H1 (cell line): ENCODE results near the gene AATK. TPM values are rescaled to one million over a fixed set of nuclear protein-coding genes. Genes with fewer than 3 reads are reported as not detected.

Source experiments
- CTCF ChIA-PET: fragments of 300-600 bp; sonication (Branson Sonifier 250); formaldehyde crosslinking; loops from one replicate; lab custom pipeline; 2021; ENCODE audit not compliant: partially characterized antibody; lab: Charles Lee
- POLR2A ChIA-PET: fragments of 300-600 bp; sonication (Branson Sonifier 250); formaldehyde crosslinking; loops from one replicate; lab custom pipeline; 2021; ENCODE audit warnings: inconsistent platforms; ENCODE audit not compliant: partially characterized antibody; lab: Charles Lee
- DNase-seq, 2 experiments: peaks; one replicate each; pipeline versions ENCODE4 v3.0.0 to v3.0.0-alpha.2; 2010 to 2022; ENCODE audit warnings: low spot score in 2 of 2, low read depth in 1 of 2, mixed read lengths in 1 of 2
- FAIRE-seq: peaks from 2 replicates; lab custom pipeline; 2011; peaks lifted over from hg19 to GRCh38; lab: Jason Lieb, UNC
- H2AFZ ChIP-seq: 2 replicates; pipeline ENCODE4 v1.8.1; 2012; ENCODE audit warnings: low read length, inconsistent platforms
- H2AK5ac ChIP-seq: 2 replicates; pipeline ENCODE4 v1.6.1; 2013; ENCODE audit warnings: low read depth, low read length
- H2BK120ac ChIP-seq: replicated peaks from 2 replicates; pipeline ENCODE3; 2013; ENCODE audit warnings: low read depth, low read length, inconsistent platforms
- H2BK12ac ChIP-seq: 2 replicates; pipeline ENCODE4 v1.6.1; 2013; ENCODE audit warnings: low read depth, low read length
- H2BK15ac ChIP-seq: 2 replicates; pipeline ENCODE4 v1.6.1; 2013; ENCODE audit warnings: low read length
- H2BK20ac ChIP-seq: 2 replicates; pipeline ENCODE4 v1.6.1; 2013; ENCODE audit warnings: low read length
- H2BK5ac ChIP-seq: 2 replicates; pipeline ENCODE4 v1.6.1; 2013; ENCODE audit warnings: low read depth, low read length
- H3K14ac ChIP-seq: 2 replicates; pipeline ENCODE4 v1.6.1; 2013; ENCODE audit warnings: inconsistent platforms; ENCODE audit not compliant: insufficient read length
- H3K18ac ChIP-seq: 2 replicates; pipeline ENCODE4 v1.6.1; 2013; ENCODE audit warnings: low read length; ENCODE audit errors: extremely low read depth
- H3K23ac ChIP-seq: 2 replicates; pipeline ENCODE4 v1.6.1; 2013; ENCODE audit warnings: inconsistent platforms; ENCODE audit not compliant: insufficient read length
- H3K23me2 ChIP-seq: 2 replicates; pipeline ENCODE4 v1.6.1; 2013; ENCODE audit warnings: low read depth, low read length
- H3K27ac ChIP-seq: 2 replicates; pipeline ENCODE4 v1.6.1; 2011; ENCODE audit warnings: low read depth, low read length, inconsistent platforms
- H3K27me3 ChIP-seq, 4 experiments: replicated peaks in 1 of 4; 1 replicate in 1 of 4; 2 replicates in 3 of 4; pipeline versions ENCODE4 v1.6.1 to v1.8.1; 2011 to 2013; ENCODE audit warnings: low read length in 3 of 4, mild to moderate bottlenecking in 3 of 4, inconsistent platforms in 2 of 4, mixed read lengths in 2 of 4, moderate library complexity in 1 of 4; ENCODE audit not compliant: control insufficient read depth in 3 of 4, insufficient read depth in 3 of 4; ENCODE audit errors: extremely low read depth in 1 of 4
- H3K36me3 ChIP-seq, 4 experiments: 2 replicates each; pipeline versions ENCODE4 v1.6.1 to v1.8.1; 2011 to 2013; ENCODE audit warnings: mild to moderate bottlenecking in 4 of 4, low read length in 3 of 4, moderate library complexity in 2 of 4, control low read depth in 1 of 4, inconsistent platforms in 1 of 4; ENCODE audit not compliant: insufficient read depth in 4 of 4, control insufficient read depth in 2 of 4
- H3K4ac ChIP-seq: replicated peaks from 2 replicates; pipeline ENCODE3; 2013; ENCODE audit warnings: low read length, low read depth, mixed read lengths, inconsistent platforms; ENCODE audit not compliant: insufficient read length
- H3K4me1 ChIP-seq, 4 experiments: replicated peaks in 1 of 4; 1 replicate in 1 of 4; 2 replicates in 3 of 4; pipeline versions ENCODE4 v1.6.1 to v1.8.1; 2011 to 2013; ENCODE audit warnings: low read length in 3 of 4, inconsistent platforms in 2 of 4, mixed read lengths in 1 of 4; ENCODE audit not compliant: insufficient read depth in 4 of 4, control insufficient read depth in 3 of 4
- H3K4me2 ChIP-seq, 2 experiments: 2 replicates each; pipeline versions ENCODE4 v1.6.1 to v1.8.1; 2011 to 2013; ENCODE audit warnings: low read depth in 2 of 2, low read length in 2 of 2, control low read depth in 1 of 2, inconsistent platforms in 1 of 2, mild to moderate bottlenecking in 1 of 2; ENCODE audit not compliant: insufficient read depth in 1 of 2
- H3K4me3 ChIP-seq, 4 experiments: fragments of 200-600, 300-600 bp in 1 of 4; sonication (generic), shearing (Covaris generic), sonication (Bioruptor Twin) in 1 of 4; 2 replicates each; pipeline versions ENCODE4 v1.5.1 to v1.8.1; 2011 to 2016; ENCODE audit warnings: low read length in 4 of 4, low read depth in 3 of 4, control low read depth in 2 of 4, inconsistent platforms in 2 of 4, mild to moderate bottlenecking in 2 of 4, mixed read lengths in 1 of 4, moderate library complexity in 1 of 4; ENCODE audit not compliant: insufficient read depth in 2 of 4; ENCODE audit errors: extremely low read depth in 1 of 4
- H3K56ac ChIP-seq: replicated peaks from 2 replicates; pipeline ENCODE3; 2013; ENCODE audit warnings: low read depth, mild to moderate bottlenecking, mixed read lengths, low read length, inconsistent platforms; ENCODE audit not compliant: insufficient read length
- H3K79me1 ChIP-seq: 2 replicates; pipeline ENCODE4 v1.6.1; 2013; ENCODE audit warnings: low read depth, low read length, control low read depth
- H3K79me2 ChIP-seq, 2 experiments: 2 replicates each; pipeline versions ENCODE4 v1.6.1 to v1.8.1; 2012 to 2013; ENCODE audit warnings: low read length in 2 of 2, mild to moderate bottlenecking in 2 of 2, inconsistent platforms in 1 of 2; ENCODE audit not compliant: insufficient read depth in 2 of 2, control insufficient read depth in 1 of 2
- H3K9ac ChIP-seq, 4 experiments: replicated peaks in 1 of 4; 1 replicate in 1 of 4; 2 replicates in 3 of 4; pipeline versions ENCODE4 v1.6.1 to v1.8.1; 2011 to 2013; ENCODE audit warnings: low read depth in 3 of 4, low read length in 3 of 4, control low read depth in 2 of 4, mild to moderate bottlenecking in 2 of 4, moderate library complexity in 2 of 4, inconsistent platforms in 1 of 4; ENCODE audit errors: extremely low read depth in 1 of 4
- H3K9me3 ChIP-seq, 2 experiments: 2 replicates each; pipeline versions ENCODE4 v1.6.1 to v1.8.1; 2012 to 2013; ENCODE audit warnings: mild to moderate bottlenecking in 2 of 2, moderate library complexity in 2 of 2, control low read depth in 1 of 2, inconsistent platforms in 1 of 2, low read depth in 1 of 2, low read length in 1 of 2, mixed read lengths in 1 of 2; ENCODE audit not compliant: insufficient read depth in 2 of 2
- H4K20me1 ChIP-seq, 2 experiments: replicated peaks in 1 of 2; 2 replicates each; pipeline versions ENCODE3 to v1.8.1; 2011 to 2013; ENCODE audit warnings: inconsistent platforms in 2 of 2, low read length in 2 of 2, mild to moderate bottlenecking in 1 of 2; ENCODE audit not compliant: insufficient read depth in 2 of 2, control insufficient read depth in 1 of 2
- H4K5ac ChIP-seq: 2 replicates; pipeline ENCODE4 v1.6.1; 2013; ENCODE audit warnings: low read length, low read depth, mixed read lengths, inconsistent platforms; ENCODE audit not compliant: insufficient read length
- H4K8ac ChIP-seq: 2 replicates; pipeline ENCODE4 v1.8.0; 2013; ENCODE audit warnings: mild to moderate bottlenecking, moderate library complexity, low read length, inconsistent platforms; ENCODE audit not compliant: insufficient read depth; ENCODE audit errors: extremely low read depth
- H4K91ac ChIP-seq: replicated peaks from 2 replicates; pipeline ENCODE3; 2013; ENCODE audit warnings: low read length, mixed read lengths, inconsistent platforms; ENCODE audit not compliant: insufficient read length
- CTCF ChIP-seq, 3 experiments: IDR thresholded peaks; 1 replicate in 2 of 3; 2 replicates in 1 of 3; pipeline versions ENCODE4 v1.5.1 to v1.6.1; 2011; ENCODE audit warnings: low read length in 3 of 3, mild to moderate bottlenecking in 3 of 3, inconsistent platforms in 2 of 3, low read depth in 1 of 3, moderate library complexity in 1 of 3; ENCODE audit not compliant: insufficient read depth in 1 of 3; ENCODE audit errors: control extremely low read depth in 1 of 3
- EP300 ChIP-seq, 2 experiments: IDR thresholded peaks; 1 replicate in 1 of 2; 2 replicates in 1 of 2; pipeline ENCODE4 v1.6.1; 2011 to 2012; ENCODE audit warnings: low read depth in 2 of 2, low read length in 2 of 2, mild to moderate bottlenecking in 2 of 2, borderline replicate concordance in 1 of 2, inconsistent platforms in 1 of 2, moderate library complexity in 1 of 2
- MAX ChIP-seq: IDR thresholded peaks from 2 replicates; pipeline ENCODE4 v1.6.1; 2012; ENCODE audit warnings: inconsistent platforms
- NANOG ChIP-seq: IDR thresholded peaks from 2 replicates; pipeline ENCODE4 v1.6.1; 2011; ENCODE audit warnings: low read length, low read depth, mild to moderate bottlenecking, inconsistent platforms; ENCODE audit not compliant: insufficient read depth, poor library complexity, severe bottlenecking
- SIN3A ChIP-seq, 2 experiments: IDR thresholded peaks in 1 of 2; conservative IDR thresholded peaks in 1 of 2; 2 replicates each; pipeline ENCODE4 v1.6.1; 2011 to 2012; ENCODE audit warnings: low read length in 2 of 2, improper control_type of control experiment in 1 of 2, low read depth in 1 of 2, mild to moderate bottlenecking in 1 of 2
- YY1 ChIP-seq: IDR thresholded peaks from 2 replicates; pipeline ENCODE4 v1.6.1; 2011; ENCODE audit warnings: low read depth, mild to moderate bottlenecking, low read length
- WGBS, 2 experiments: shearing (Covaris generic) in 1 of 2; methylation state at CpG; one replicate each; pipeline versions ENCODE4 v1.1.6 to v1.1.7; 2013 to 2015; ENCODE audit warnings: low lambda C conversion rate in 2 of 2, mixed read lengths in 2 of 2, inconsistent platforms in 1 of 2, low coverage in 1 of 2, missing lambda C conversion rate in 1 of 2; ENCODE audit not compliant: insufficient replicate concordance in 2 of 2, insufficient coverage in 1 of 2, insufficient read length in 1 of 2; ENCODE audit errors: extremely low coverage in 1 of 2, missing lambda C conversion rate in 1 of 2; 5-methylcytosine and 5-hydroxymethylcytosine counted together
- polyA plus RNA-seq, 7 experiments: library from polyadenylated mRNA; depleted of rRNA in 3 of 7; stranded (reverse) in 5 of 7; unstranded in 2 of 7; fragments of >200 nt in 5 of 7; fragments of 200-250 nt in 2 of 7; gene quantifications; 1 replicate in 5 of 7; 2 replicates in 1 of 7; 4 replicates in 1 of 7; pipeline versions ENCODE4 v1.2.1 to v1.2.3, GENCODE V29; 2011 to 2013; ENCODE audit warnings: missing spikeins in 2 of 7, mixed read lengths in 2 of 7
- total RNA-seq: library from RNA; stranded (reverse); fragmentation: NEBNext Ultra II Directional; extraction: Animal tissue kit (Norgen Biotek cat#: 25700); gene quantifications from 2 replicates; pipeline ENCODE4 v1.2.1, GENCODE V29; 2021
- TF ChIP-seq, protein P1 (sequence below): IDR thresholded peaks from 2 replicates; pipeline ENCODE4 v1.6.1; 2011; ENCODE audit warnings: low read depth, mild to moderate bottlenecking, low read length; ENCODE audit not compliant: insufficient read depth

Gene AATK
- total and polyA plus RNA-seq, 2 of the 8 experiments (the other 6 are each of a cell fraction or from before 2014, with no cell fraction given): 1.7 to 3.5 TPM

GRCh38 chr17:81101614-81102306, 64.3 kb downstream of the AATK start:
- Histone ChIP-seq H2AK5ac (no peak overlapping the region), H3K4me3 (no peak overlapping the region), H3K36me3 (no peaks in the 10 kb centered on the region), H4K5ac (no peak overlapping the region), H3K79me1 (no peaks in the 10 kb centered on the region), H3K9me3 (no peaks in the 10 kb centered on the region), H3K4me2 (no peak overlapping the region), H3K56ac (no peak overlapping the region), H3K27ac (no peak overlapping the region), H4K91ac (no peak overlapping the region), H3K23ac (no peak overlapping the region), H2BK5ac (no peak overlapping the region), H3K4ac (no peak overlapping the region), H4K20me1 (peaks cover 0 to 2% of the 10 kb centered on the region in 2 experiments), H3K4me1 (peaks cover 0 to 9% (median 5%) of the 10 kb centered on the region in 4 experiments; a peak in 5 of 7 replicates), H3K79me2 (no peaks in the 10 kb centered on the region), H3K14ac (no peak overlapping the region), H2AFZ (no peak overlapping the region), H3K27me3 (no peaks in the 10 kb centered on the region), H4K8ac (no peak overlapping the region), H3K23me2 (no peaks in the 10 kb centered on the region), H3K18ac (no peak overlapping the region), H2BK12ac (no peak overlapping the region; the same call in 1 of the 2 replicates), H2BK120ac (no peak overlapping the region), H2BK20ac (no peak overlapping the region), H2BK15ac (no peak overlapping the region), H3K9ac (no peak overlapping the region)
- FAIRE-seq: no peak
- WGBS, 2 experiments: 50% methylated on average over 31 of the region's 33 CpGs; no CpG with 5 or more reads in 1 of the 2 experiments
- POLR2A ChIA-PET: interaction anchor here (0.6 to 1.6 kb wide), 3 partner anchors 9 to 12 kb away, joined by 3 to 4 read pairs (median 3); no protein-coding TSS in a partner anchor
- CTCF ChIA-PET: interaction anchor here (0.5 to 3.8 kb wide), 37 partner anchors 9 to 1176 kb away, joined by 3 to 45 read pairs (median 4); no protein-coding TSS in a partner anchor
- DNase-seq: peak; percentile 81 to 97
- TF ChIP-seq CTCF (IDR thresholded peaks at IDR 0.05; ENCODE audit: control extremely low read depth in 1 of 3, insufficient read depth in 1 of 3, low read depth in 1 of 3, low read length in 3 of 3) (peak; percentile 98 to 100 (median 100)), SIN3A (conservative IDR thresholded peaks at IDR 0.05 in 1 of 2, IDR thresholded peaks at IDR 0.05 in 1 of 2; ENCODE audit: low read depth in 1 of 2, low read length in 2 of 2) (peak; percentile 26 to 93; a peak in 3 of 4 replicates), NANOG (no peak), YY1 (peak; percentile 67; the same call in 1 of the 2 replicates), MAX (peak; percentile 71), EP300 (IDR thresholded peaks at IDR 0.05; ENCODE audit: borderline replicate concordance in 1 of 2, low read depth in 2 of 2, low read length in 2 of 2) (peak in 1 of 2 experiments; percentile 79; a peak in 1 of 3 replicates)
- TF ChIP-seq, protein P1, sequence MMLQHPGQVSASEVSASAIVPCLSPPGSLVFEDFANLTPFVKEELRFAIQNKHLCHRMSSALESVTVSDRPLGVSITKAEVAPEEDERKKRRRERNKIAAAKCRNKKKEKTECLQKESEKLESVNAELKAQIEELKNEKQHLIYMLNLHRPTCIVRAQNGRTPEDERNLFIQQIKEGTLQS: 0 out of 2 replicates have a peak, but pooled peaks have one; percentile 42
